Suprapubic skin (tissue), 4 donors: ENCODE results near the gene ASCL5. TPM values are rescaled to one million over a fixed set of nuclear protein-coding genes. Genes with fewer than 3 reads are reported as not detected.

Source experiments
- DNase-seq, 2 donors: peaks; one replicate each; pipeline ENCODE4 v3.0.0-alpha.2; 2019; ENCODE audit warnings: low spot score in 2 of 2
- H3K27ac ChIP-seq: fragments of 200-600 bp; sonication (generic); one replicate; pipeline ENCODE4 v1.5.1; 2019
- H3K27me3 ChIP-seq: fragments of 200-600 bp; sonication (generic); one replicate; pipeline ENCODE4 v1.5.1; 2019
- H3K36me3 ChIP-seq: fragments of 200-600 bp; sonication (generic); one replicate; pipeline ENCODE4 v1.5.1; 2019
- H3K4me1 ChIP-seq: fragments of 200-600 bp; sonication (generic); one replicate; pipeline ENCODE4 v1.5.1; 2019
- H3K4me3 ChIP-seq: fragments of 200-600 bp; sonication (generic); one replicate; pipeline ENCODE4 v1.5.1; 2019; ENCODE audit warnings: mild to moderate bottlenecking
- H3K9me3 ChIP-seq: fragments of 200-600 bp; sonication (generic); one replicate; pipeline ENCODE4 v1.5.1; 2019
- CTCF ChIP-seq, 2 donors: fragments of 200-600 bp in 1 of 2; fragments of 450-650 bp in 1 of 2; sonication (generic) in 1 of 2; IDR thresholded peaks; one replicate each; pipeline ENCODE4 v1.5.1; 2016 to 2019; ENCODE audit warnings: antibody characterized with exemption in 2 of 2, mild to moderate bottlenecking in 1 of 2, moderate library complexity in 1 of 2
- EP300 ChIP-seq: sonication (generic); formaldehyde crosslinking; IDR thresholded peaks from one replicate; pipeline ENCODE4 v1.6.1; 2017; ENCODE audit warnings: antibody characterized with exemption
- POLR2A ChIP-seq, 2 donors: fragments of 450-650 bp; IDR thresholded peaks; one replicate each; pipeline ENCODE4 v1.6.1; 2017; ENCODE audit warnings: antibody characterized with exemption in 2 of 2, mild to moderate bottlenecking in 2 of 2, moderate library complexity in 2 of 2
- POLR2AphosphoS5 ChIP-seq, 3 donors: sonication (generic); formaldehyde crosslinking; IDR thresholded peaks; one replicate each; pipeline ENCODE4 v1.6.1; 2017; ENCODE audit warnings: antibody characterized with exemption in 3 of 3
- WGBS: methylation state at CpG from one replicate; pipeline ENCODE4 v1.1.5; 2018; 5-methylcytosine and 5-hydroxymethylcytosine counted together
- total RNA-seq, 4 donors: library from RNA; depleted of rRNA; stranded (reverse); fragments of >200 nt; gene quantifications; one replicate each; pipeline ENCODE4 v1.1.0, GENCODE V29; 2016

ASCL5 gene
- not detected for total RNA-seq

GRCh38 chr1:201126832-201127754 is at the start of gene ASCL5:
Gene ASCL5, minus strand, starts transcription at chr1:201127184. Its CDS starts 11,812 bp downstream, at chr1:201115372.
- Histone ChIP-seq H3K4me3 (no peak within 1 kb of the TSS), H3K27me3 (peaks cover 10% of the 10 kb centered on the region), H3K27ac (no peak within 1 kb of the TSS), H3K4me1 (no peaks in the 10 kb centered on the region), H3K9me3 (no peaks in the 10 kb centered on the region), H3K36me3 (no peaks in the 10 kb centered on the region)
- DNase-seq, result no peak
- WGBS, result 79% methylated on average over 16 of the region's 24 CpGs
- TF ChIP-seq EP300 (no peak), CTCF (IDR thresholded peaks at IDR 0.05) (no peak), POLR2A (IDR thresholded peaks at IDR 0.05) (no peak), POLR2AphosphoS5 (IDR thresholded peaks at IDR 0.05) (no peak)

- 80% methylated on average over 7 of the region's 7 CpGs for WGBS
- TF ChIP-seq CTCF (IDR thresholded peaks at IDR 0.05), result no peak
- TF ChIP-seq POLR2AphosphoS5 (IDR thresholded peaks at IDR 0.05), result no peak
- no peak for TF ChIP-seq EP300
- TF ChIP-seq POLR2A (IDR thresholded peaks at IDR 0.05), result no peak
- Histone ChIP-seq H3K27me3 (peaks cover 3% of the 10 kb centered on the region), H3K27ac (no peak overlapping the region), H3K4me3 (no peak overlapping the region), H3K36me3 (no peaks in the 10 kb centered on the region), H3K9me3 (no peaks in the 10 kb centered on the region), H3K4me1 (peaks cover 6% of the 10 kb centered on the region)
- no peak for DNase-seq
Observed at GRCh38 chr1:201175820-201176500, 49.0 kb upstream of the ASCL5 start.

GRCh38 chr1:201173736-201174135 is 46.8 kb upstream of the ASCL5 start:
- WGBS, result 47% methylated on average over 1 of the region's 1 CpG
- no peaks in the 10 kb centered on the region for H3K36me3 ChIP-seq
- no peak overlapping the region for H3K27ac ChIP-seq
- H3K27me3 ChIP-seq, result peaks cover 3% of the 10 kb centered on the region
- H3K9me3 ChIP-seq, result no peaks in the 10 kb centered on the region
- no peak for TF ChIP-seq POLR2A (IDR thresholded peaks at IDR 0.05)
- no peak for TF ChIP-seq POLR2AphosphoS5 (IDR thresholded peaks at IDR 0.05)
- TF ChIP-seq CTCF (IDR thresholded peaks at IDR 0.05), result no peak
- TF ChIP-seq EP300, result no peak
- DNase-seq, result peak in 1 of 2 donors; percentile 29
- no peak overlapping the region for H3K4me3 ChIP-seq
- H3K4me1 ChIP-seq, result peaks cover 16% of the 10 kb centered on the region

- 72% methylated on average over 4 of the region's 4 CpGs for WGBS
Observed at GRCh38 chr1:201172999-201173610, 46.1 kb upstream of the ASCL5 start.

More at GRCh38 chr1:201172999-201173610, 46.1 kb upstream of the ASCL5 start:
- Histone ChIP-seq H3K4me1 (peaks cover 16% of the 10 kb centered on the region), H3K27me3 (peaks cover 3% of the 10 kb centered on the region), H3K9me3 (no peaks in the 10 kb centered on the region), H3K27ac (no peak overlapping the region), H3K36me3 (no peaks in the 10 kb centered on the region), H3K4me3 (no peak overlapping the region)
- peak in 1 of 2 donors; percentile 30 for DNase-seq
- TF ChIP-seq POLR2A (IDR thresholded peaks at IDR 0.05) (no peak), CTCF (IDR thresholded peaks at IDR 0.05) (no peak), POLR2AphosphoS5 (IDR thresholded peaks at IDR 0.05) (no peak), EP300 (no peak)
